Kidney epithelial cell (primary cell): ENCODE measurements around the gene FSTL4. TPM values are rescaled to one million over a fixed set of nuclear protein-coding genes. Genes with fewer than 3 reads are reported as not detected.
"Not testable (repeated sequence)": the region's sequence is repeated elsewhere in the genome, so short reads cannot be mapped to it uniquely, and the experiment has no call there.

Experiments
- DNase-seq: peaks from one replicate; pipeline ENCODE4 v3.0.0-alpha.2; 2010; ENCODE audit warnings: low read depth
- H3K27me3 ChIP-seq: 2 replicates; pipeline ENCODE4 v1.6.0; 2011; ENCODE audit warnings: low read length; ENCODE audit not compliant: control insufficient read depth, insufficient read depth
- H3K36me3 ChIP-seq: 2 replicates; pipeline ENCODE4 v1.5.1; 2011; ENCODE audit warnings: low read length; ENCODE audit not compliant: control insufficient read depth, insufficient read depth
- H3K4me3 ChIP-seq: 2 replicates; pipeline ENCODE4 v1.5.1; 2011; ENCODE audit warnings: low read depth, mild to moderate bottlenecking, control low read depth, low read length
- total RNA-seq: library from RNA; depleted of rRNA; stranded (reverse); fragments of >200 nt; gene quantifications from 2 replicates; pipeline ENCODE4 v1.2.3, GENCODE V29; 2015
- TF ChIP-seq, protein P1 (sequence below): IDR thresholded peaks from 2 replicates; pipeline ENCODE4 v1.5.1; 2011; ENCODE audit warnings: mild to moderate bottlenecking, moderate library complexity, low read length, control low read depth, inconsistent platforms; ENCODE audit not compliant: insufficient read depth, poor library complexity, severe bottlenecking

Gene FSTL4
- total RNA-seq, 1 donor from 2014 or later, result not detected

DNA sequence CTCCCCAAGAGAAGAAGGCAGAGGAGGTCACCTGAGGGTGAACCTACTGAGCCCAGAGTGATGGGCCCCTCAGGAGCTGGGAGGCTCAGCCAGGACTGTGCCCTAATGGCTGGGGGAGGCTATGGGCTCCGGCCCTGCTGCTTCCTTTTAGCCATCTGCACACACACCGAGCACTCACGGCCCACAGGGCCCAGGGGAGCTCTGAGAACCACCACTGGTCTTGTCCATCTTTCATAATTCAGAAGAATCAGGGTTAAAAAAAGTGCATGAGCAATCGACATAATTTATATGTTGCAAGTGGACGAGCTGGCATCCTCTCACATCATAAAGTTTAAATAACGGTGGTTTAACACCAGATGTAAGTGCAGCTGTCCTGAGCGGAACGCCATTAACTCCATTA is 162.1 kb downstream of the FSTL4 start:
- Histone ChIP-seq H3K4me3 (no peak overlapping the region), H3K36me3 (no peaks in the 10 kb centered on the region), H3K27me3 (peaks cover 10% of the 10 kb centered on the region)
- TF ChIP-seq, protein P1, sequence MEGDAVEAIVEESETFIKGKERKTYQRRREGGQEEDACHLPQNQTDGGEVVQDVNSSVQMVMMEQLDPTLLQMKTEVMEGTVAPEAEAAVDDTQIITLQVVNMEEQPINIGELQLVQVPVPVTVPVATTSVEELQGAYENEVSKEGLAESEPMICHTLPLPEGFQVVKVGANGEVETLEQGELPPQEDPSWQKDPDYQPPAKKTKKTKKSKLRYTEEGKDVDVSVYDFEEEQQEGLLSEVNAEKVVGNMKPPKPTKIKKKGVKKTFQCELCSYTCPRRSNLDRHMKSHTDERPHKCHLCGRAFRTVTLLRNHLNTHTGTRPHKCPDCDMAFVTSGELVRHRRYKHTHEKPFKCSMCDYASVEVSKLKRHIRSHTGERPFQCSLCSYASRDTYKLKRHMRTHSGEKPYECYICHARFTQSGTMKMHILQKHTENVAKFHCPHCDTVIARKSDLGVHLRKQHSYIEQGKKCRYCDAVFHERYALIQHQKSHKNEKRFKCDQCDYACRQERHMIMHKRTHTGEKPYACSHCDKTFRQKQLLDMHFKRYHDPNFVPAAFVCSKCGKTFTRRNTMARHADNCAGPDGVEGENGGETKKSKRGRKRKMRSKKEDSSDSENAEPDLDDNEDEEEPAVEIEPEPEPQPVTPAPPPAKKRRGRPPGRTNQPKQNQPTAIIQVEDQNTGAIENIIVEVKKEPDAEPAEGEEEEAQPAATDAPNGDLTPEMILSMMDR, result no peak
- no peak for DNase-seq

DNA sequence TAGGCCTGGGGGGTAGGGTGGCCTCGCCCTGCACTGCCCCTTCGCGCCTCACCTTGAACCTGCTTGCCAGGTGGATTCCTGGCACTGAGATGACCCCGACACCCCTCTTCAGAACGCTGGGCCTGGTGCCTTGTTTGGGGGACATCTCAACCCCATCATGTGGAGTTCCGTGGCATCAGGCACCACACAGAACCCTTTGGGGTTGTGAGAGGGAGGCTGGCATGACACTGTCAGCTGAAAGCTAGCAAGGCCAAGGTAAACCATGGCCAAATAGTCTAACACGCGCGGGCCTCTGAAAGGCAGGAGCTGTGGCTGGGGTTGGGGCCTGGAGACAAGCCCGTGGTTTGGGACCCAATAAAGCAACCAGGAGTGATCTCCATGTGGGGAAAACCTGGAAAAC is 163.2 kb downstream of the FSTL4 start:
- no peak for DNase-seq
- H3K36me3 ChIP-seq, result no peaks in the 10 kb centered on the region
- TF ChIP-seq, protein P1, result no peak
- no peak overlapping the region for H3K4me3 ChIP-seq
- H3K27me3 ChIP-seq, result peaks cover 7% of the 10 kb centered on the region

DNA sequence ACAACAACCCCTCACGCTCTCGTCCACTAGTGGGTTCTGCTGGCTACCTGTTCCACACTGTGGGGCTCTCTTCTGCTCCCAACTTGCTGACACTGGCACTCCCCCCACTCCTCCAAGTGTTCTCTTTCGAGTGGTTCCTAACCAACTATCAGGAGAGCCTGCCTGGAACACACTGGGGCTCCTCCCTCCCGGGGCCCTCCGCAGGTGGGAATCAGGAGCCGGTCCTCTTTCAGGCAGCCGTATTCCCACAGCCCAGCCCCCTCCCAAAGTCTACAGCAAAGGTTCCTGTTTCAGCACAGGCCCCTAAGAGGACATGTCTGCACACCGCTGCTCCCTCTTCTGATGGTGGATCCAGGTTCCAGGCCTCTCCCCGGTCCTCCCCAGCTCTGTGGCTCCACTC is 165.9 kb downstream of the FSTL4 start:
- Histone ChIP-seq H3K4me3 (no peak overlapping the region), H3K27me3 (peaks cover 2% of the 10 kb centered on the region), H3K36me3 (no peaks in the 10 kb centered on the region)
- DNase-seq, result no peak
- TF ChIP-seq, protein P1, result no peak

DNA sequence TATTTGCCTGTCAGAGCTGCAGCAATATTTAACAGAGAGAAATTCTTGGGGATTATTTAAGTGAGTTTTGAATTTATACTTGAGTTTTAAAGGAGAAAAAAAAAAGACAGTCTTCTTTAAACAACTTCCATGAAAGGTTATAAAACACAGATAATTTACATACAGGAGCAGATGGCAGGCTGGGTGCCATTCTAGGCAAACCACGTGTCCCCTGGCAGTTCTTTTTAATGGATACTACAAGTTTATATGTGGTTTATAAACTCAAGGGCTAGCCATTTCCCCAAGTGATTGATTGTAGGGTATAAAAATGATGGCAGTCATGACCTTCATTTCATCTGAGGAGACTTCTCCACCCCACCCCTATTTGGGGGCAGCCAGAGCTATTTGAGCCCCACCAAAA is 166.6 kb downstream of the FSTL4 start:
- Histone ChIP-seq H3K36me3 (no peaks in the 10 kb centered on the region), H3K27me3 (no peaks in the 10 kb centered on the region), H3K4me3 (no peak overlapping the region)
- TF ChIP-seq, protein P1, result no peak
- no peak for DNase-seq

DNA sequence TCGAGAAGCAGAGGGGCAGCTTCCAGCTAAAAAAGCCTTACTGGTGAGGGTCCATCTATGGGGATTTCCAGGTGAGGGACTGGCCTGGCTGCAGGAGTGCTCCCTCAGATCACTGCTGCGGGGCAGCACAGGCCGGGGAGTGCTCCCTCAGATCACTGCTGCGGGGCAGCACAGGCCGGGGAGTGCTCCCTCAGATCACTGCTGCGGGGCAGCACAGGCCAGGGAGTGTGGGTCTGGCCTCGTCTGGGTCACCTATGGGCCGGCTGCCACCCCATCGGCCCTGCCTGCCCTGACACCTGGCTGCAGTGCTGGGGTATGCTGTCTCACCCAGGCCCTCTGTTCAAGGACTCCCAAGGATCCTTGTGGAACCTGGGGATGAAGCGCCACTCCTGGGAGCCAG is 167.1 kb downstream of the FSTL4 start:
- not testable (repeated sequence) for DNase-seq, H3K4me3 ChIP-seq, H3K36me3 ChIP-seq, H3K27me3 ChIP-seq

DNA sequence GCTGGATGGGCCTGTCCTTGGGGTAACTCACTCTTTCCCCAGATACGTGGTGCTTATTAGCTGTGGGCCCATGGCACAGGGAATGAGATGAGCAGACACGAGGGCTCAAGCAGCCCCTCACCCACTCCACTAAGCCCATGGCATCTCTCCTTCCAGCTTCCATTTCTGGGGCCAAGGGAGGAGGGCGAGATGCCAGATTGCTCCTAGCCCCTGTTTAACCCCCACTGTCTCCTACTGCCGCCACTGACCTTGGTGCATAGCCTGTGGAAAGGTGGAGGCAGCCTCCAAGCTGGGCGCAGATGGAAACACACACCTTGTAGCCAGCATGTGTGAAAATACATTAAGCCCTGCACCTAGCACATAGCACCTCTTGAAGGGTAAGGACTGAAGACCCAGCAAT is 167.6 kb downstream of the FSTL4 start:
- no peak for DNase-seq
- no peak overlapping the region for H3K4me3 ChIP-seq
- H3K36me3 ChIP-seq, result no peaks in the 10 kb centered on the region
- TF ChIP-seq, protein P1, result no peak
- no peaks in the 10 kb centered on the region for H3K27me3 ChIP-seq
